ENCODE data around the gene PHACTR1.

DNA sequence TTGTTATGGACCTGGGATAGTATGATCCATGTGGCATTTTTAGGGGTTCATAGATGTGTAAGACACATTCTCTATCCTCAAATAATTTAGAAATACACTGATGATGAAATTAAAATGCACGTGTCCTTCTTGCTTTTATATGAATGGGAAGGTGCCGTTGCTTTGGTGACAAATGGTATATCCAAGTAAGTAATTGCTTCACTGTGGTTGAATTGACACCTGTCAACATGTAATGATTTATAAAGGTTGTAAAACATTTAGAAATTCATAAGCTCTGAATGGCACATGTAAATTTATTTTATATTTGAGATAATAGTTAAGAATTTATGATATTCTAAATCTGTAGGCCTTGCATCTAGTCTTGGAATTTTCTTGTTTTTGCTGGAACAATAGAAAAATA is 227.0 kb downstream of the PHACTR1 start:
- TF ChIP-seq POLR2A (IDR thresholded peaks at IDR 0.05): no peak
- TF ChIP-seq, protein P1, sequence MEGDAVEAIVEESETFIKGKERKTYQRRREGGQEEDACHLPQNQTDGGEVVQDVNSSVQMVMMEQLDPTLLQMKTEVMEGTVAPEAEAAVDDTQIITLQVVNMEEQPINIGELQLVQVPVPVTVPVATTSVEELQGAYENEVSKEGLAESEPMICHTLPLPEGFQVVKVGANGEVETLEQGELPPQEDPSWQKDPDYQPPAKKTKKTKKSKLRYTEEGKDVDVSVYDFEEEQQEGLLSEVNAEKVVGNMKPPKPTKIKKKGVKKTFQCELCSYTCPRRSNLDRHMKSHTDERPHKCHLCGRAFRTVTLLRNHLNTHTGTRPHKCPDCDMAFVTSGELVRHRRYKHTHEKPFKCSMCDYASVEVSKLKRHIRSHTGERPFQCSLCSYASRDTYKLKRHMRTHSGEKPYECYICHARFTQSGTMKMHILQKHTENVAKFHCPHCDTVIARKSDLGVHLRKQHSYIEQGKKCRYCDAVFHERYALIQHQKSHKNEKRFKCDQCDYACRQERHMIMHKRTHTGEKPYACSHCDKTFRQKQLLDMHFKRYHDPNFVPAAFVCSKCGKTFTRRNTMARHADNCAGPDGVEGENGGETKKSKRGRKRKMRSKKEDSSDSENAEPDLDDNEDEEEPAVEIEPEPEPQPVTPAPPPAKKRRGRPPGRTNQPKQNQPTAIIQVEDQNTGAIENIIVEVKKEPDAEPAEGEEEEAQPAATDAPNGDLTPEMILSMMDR (IDR thresholded peaks at IDR 0.05): no peak
